Stimulated activated CD4-positive, alpha-beta T cell treated with anti-CD3 and anti-CD28 coated beads, TNF-alpha, amount 100 ng/mL, for 24 hours (primary cell): ENCODE results near the gene ALDH18A1.
A peak's percentile ranks its signal among the peaks of the same experiment; 100 is the strongest.
"Not testable (repeated sequence)": the region's sequence is repeated elsewhere in the genome, so short reads cannot be mapped to it uniquely, and the experiment has no call there.

Source experiments
- DNase-seq, 3 experiments: peaks; one replicate each; pipeline ENCODE4 v3.0.0-alpha.2; 2020; ENCODE audit warnings: low read depth in 3 of 3

Gene ALDH18A1

GRCh38 chr10:95650232-95650631 is 6.3 kb downstream of the ALDH18A1 start:
- DNase-seq = no peak

GRCh38 chr10:95648138-95648537 is 8.4 kb downstream of the ALDH18A1 start:
- DNase-seq = no peak

- DNase-seq = no peak
These were observed 10.4 kb downstream of the ALDH18A1 start for GRCh38 chr10:95646160-95646559.

GRCh38 chr10:95644901-95645300 is 11.6 kb downstream of the ALDH18A1 start:
- DNase-seq = no peak

- no peak for DNase-seq
These were observed 15.6 kb downstream of the ALDH18A1 start for GRCh38 chr10:95640891-95641315.

GRCh38 chr10:95637911-95638310 is 18.6 kb downstream of the ALDH18A1 start:
- DNase-seq = no peak

- no peak for DNase-seq
These were observed 19.4 kb downstream of the ALDH18A1 start for GRCh38 chr10:95637140-95637539.

GRCh38 chr10:95635319-95635733 is 21.2 kb downstream of the ALDH18A1 start:
- no peak for DNase-seq

- no peak for DNase-seq
These were observed 27.7 kb downstream of the ALDH18A1 start for GRCh38 chr10:95628786-95629185.

- no peak for DNase-seq
These were observed 30.0 kb downstream of the ALDH18A1 start for GRCh38 chr10:95626500-95626899.

- DNase-seq = not testable (repeated sequence)
These were observed 36.1 kb downstream of the ALDH18A1 start for GRCh38 chr10:95620415-95620814.

- no peak for DNase-seq
These were observed 38.4 kb downstream of the ALDH18A1 start for GRCh38 chr10:95618101-95618500.

- DNase-seq = no peak
These were observed 40.1 kb downstream of the ALDH18A1 start for GRCh38 chr10:95616446-95616845.

GRCh38 chr10:95613330-95613729 is 43.2 kb downstream of the ALDH18A1 start:
- DNase-seq = no peak

GRCh38 chr10:95610727-95611126 is 45.8 kb downstream of the ALDH18A1 start:
- DNase-seq = no peak

- DNase-seq = no peak
These were observed 49.6 kb downstream of the ALDH18A1 start for GRCh38 chr10:95606922-95607321.

- DNase-seq = no peak
These were observed 51.3 kb downstream of the ALDH18A1 start for GRCh38 chr10:95605163-95605562.

- DNase-seq = no peak
These were observed 51.9 kb downstream of the ALDH18A1 start for GRCh38 chr10:95604630-95605029.

- DNase-seq = no peak
These were observed 54.1 kb downstream of the ALDH18A1 start for GRCh38 chr10:95602382-95602781.

GRCh38 chr10:95601116-95601719 is 55.3 kb downstream of the ALDH18A1 start:
- peak; percentile 3 to 35 (median 7) for DNase-seq

GRCh38 chr10:95600158-95600557 is 56.4 kb downstream of the ALDH18A1 start:
- no peak for DNase-seq

GRCh38 chr10:95597788-95598187 is 58.7 kb downstream of the ALDH18A1 start:
- no peak for DNase-seq

GRCh38 chr10:95588025-95588424 is 68.5 kb downstream of the ALDH18A1 start:
- DNase-seq = no peak
